Measurements from ENCODE around the gene TRIM67.

TRIM67 gene

DNA sequence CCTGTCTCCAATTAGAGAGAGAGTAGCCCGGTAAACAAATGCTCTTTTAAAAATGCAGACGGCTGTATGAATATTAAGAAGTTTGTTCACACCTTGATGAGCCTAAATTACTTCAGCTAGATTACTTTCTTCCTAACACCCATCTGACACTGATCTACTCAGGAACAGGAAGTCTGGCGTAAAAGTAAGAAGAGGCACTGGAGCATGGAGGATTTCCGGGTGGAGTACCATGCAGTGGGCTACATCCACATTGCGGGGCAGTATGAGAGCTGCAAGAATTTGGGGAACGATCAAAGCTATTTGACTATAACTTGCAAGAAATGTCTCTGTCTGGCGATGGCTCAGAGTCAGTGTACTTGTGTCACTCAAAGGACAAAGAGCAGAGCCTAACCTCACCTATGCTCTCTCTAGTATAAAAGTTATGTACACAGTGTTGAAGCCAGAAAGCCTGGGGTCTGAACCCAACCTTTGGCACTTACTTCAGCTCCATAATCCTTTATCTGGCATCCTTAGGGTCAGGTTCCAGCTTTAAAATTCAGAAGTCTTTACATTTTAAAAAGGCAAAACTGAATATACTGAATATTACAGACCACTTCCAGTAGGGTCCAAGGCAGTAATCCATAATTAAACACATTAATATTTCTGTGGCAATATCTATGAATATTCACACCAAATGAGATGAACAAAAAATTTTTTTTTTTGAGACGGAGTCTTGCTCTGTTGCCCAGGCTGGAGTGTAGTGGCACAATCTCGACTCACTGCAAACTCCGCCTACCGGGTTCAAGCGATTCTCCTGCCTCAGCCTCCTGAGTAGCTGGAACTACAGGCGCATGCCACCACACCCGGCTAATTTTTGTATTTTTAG, 71.2 kb downstream of the TRIM67 start:
- H3K9ac ChIP-seq (ENCODE audit: low read length): no peak overlapping the region
- no peaks in the 10 kb centered on the region for H3K9me3 ChIP-seq (ENCODE audit: control insufficient read depth, low read depth, low read length)
- no peak overlapping the region for H3K27ac ChIP-seq (ENCODE audit: low read length)
- no peak overlapping the region for H3K4me3 ChIP-seq (ENCODE audit: low read length)
- H3K27me3 ChIP-seq (ENCODE audit: control insufficient read depth, insufficient read depth, low read length): no peaks in the 10 kb centered on the region
- peaks cover 7% of the 10 kb centered on the region for H3K36me3 ChIP-seq (ENCODE audit: control insufficient read depth, low read depth, low read length)
- H3K4me1 ChIP-seq (ENCODE audit: control insufficient read depth, low read depth, low read length): no peaks in the 10 kb centered on the region

DNA sequence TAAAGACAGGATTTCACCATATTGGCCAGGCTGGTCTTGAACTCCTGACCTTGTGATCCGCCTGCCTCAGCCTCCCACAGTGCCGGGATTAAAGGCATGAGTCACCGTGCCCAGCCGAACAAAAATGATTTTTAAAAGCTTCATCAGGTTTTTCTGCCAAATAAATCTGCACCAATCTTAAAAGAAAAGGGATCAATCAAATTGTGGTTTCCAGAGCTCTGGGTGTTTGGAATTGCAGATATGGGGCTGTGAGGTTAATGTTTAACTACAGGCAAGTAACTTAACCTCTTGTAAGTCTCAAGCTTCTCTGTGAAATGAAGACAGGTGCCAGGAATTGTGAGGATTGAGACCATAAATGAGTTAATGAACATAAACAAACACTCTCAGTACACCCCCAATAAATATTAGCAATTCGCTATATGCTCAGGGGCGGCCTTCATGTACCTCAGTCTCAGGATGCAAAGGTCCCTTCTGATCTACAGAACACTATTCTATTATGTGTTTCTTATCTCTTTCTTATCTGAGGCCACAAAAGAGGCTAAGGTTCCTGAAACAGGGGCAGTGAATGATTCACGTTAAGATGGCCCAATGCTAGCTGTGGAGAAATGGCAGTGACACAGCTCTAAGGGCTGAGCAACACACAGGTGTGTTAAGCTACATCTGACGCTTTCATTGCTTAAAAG, 72.0 kb downstream of the TRIM67 start:
- H3K4me3 ChIP-seq (ENCODE audit: low read length): no peak overlapping the region
- H3K36me3 ChIP-seq (ENCODE audit: control insufficient read depth, low read depth, low read length): peaks cover 12% of the 10 kb centered on the region
- no peaks in the 10 kb centered on the region for H3K4me1 ChIP-seq (ENCODE audit: control insufficient read depth, low read depth, low read length)
- no peak overlapping the region for H3K9ac ChIP-seq (ENCODE audit: low read length)
- H3K27ac ChIP-seq (ENCODE audit: low read length): no peak overlapping the region
- no peaks in the 10 kb centered on the region for H3K9me3 ChIP-seq (ENCODE audit: control insufficient read depth, low read depth, low read length)
- no peaks in the 10 kb centered on the region for H3K27me3 ChIP-seq (ENCODE audit: control insufficient read depth, insufficient read depth, low read length)

DNA sequence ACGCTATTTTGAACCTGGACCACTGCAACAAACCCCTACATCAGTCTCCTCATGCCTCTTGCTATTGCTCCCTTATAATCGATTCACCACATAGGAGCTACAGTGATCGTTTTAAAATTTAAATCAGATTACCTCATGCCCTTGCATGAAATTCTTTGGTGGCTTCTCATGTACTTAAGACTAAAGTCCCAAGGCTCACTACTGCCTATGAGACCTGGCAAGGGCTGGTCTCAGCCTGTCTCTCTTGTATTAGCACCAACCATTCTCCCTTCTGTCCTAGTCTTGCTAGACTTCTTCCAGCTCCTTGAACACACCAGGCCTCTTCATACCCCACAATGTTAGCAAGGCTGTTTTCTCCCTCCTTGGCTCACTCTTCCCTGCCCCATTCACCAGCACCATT, 72.6 kb downstream of the TRIM67 start:
- Histone ChIP-seq H3K27me3 (ENCODE audit: control insufficient read depth, insufficient read depth, low read length) (no peaks in the 10 kb centered on the region), H3K36me3 (ENCODE audit: control insufficient read depth, low read depth, low read length) (peaks cover 12% of the 10 kb centered on the region), H3K4me1 (ENCODE audit: control insufficient read depth, low read depth, low read length) (no peaks in the 10 kb centered on the region), H3K4me3 (ENCODE audit: low read length) (no peak overlapping the region), H3K9ac (ENCODE audit: low read length) (no peak overlapping the region), H3K27ac (ENCODE audit: low read length) (no peak overlapping the region), H3K9me3 (ENCODE audit: control insufficient read depth, low read depth, low read length) (no peaks in the 10 kb centered on the region)

DNA sequence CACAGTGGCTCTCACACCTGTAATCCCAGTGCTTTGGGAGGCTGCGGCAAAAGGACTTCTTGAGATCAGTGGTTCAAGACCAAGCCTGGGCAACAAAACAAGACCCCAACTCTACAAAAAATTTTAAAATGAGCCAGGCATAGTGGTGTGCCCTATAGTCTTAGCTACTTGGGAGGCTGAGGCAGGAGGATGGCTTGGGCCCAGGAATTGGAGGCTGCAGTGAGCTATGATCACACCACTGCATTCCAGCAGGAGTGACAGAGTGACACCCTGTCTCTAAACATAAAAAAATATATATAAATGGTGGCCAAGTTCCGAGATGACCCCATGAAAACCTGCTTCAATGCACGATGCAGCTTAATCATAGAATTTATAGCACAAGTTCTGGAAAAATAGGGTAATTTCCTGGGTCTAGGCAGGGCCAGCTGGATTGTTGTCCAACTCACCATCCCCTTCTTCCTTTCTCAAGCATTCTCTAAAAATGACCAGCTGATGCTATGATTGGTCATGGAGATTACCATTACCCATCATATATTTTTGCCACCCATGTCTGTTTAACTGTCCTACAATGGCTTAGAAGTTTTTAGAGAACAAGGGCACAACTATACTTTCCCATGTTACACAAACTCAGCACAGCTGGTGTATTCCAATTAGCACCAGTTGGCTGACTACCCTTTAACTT, 73.8 kb downstream of the TRIM67 start:
- Histone ChIP-seq H3K27ac (ENCODE audit: low read length) (no peak overlapping the region), H3K9me3 (ENCODE audit: control insufficient read depth, low read depth, low read length) (no peaks in the 10 kb centered on the region), H3K4me1 (ENCODE audit: control insufficient read depth, low read depth, low read length) (no peaks in the 10 kb centered on the region), H3K27me3 (ENCODE audit: control insufficient read depth, insufficient read depth, low read length) (no peaks in the 10 kb centered on the region), H3K9ac (ENCODE audit: low read length) (no peak overlapping the region), H3K36me3 (ENCODE audit: control insufficient read depth, low read depth, low read length) (peaks cover 12% of the 10 kb centered on the region), H3K4me3 (ENCODE audit: low read length) (no peak overlapping the region)

DNA sequence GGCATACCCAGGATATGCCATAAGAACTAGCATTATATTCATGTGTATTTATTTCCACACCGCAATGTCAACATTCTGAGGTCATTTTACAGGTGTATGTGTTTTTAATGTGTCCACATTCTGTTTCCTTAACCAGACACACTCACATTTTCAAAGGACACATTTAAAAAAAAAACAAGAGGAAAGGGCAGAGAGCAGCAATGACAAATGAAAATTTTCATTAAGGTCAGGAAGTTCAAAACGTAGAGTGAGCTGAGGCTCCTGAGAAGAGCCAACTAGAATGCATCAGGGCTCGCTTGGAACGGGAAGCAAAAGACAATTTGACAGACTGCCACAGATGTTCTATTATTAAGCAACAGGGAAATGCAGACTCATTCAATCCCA, 74.3 kb downstream of the TRIM67 start:
- no peaks in the 10 kb centered on the region for H3K4me1 ChIP-seq (ENCODE audit: control insufficient read depth, low read depth, low read length)
- no peak overlapping the region for H3K4me3 ChIP-seq (ENCODE audit: low read length)
- no peaks in the 10 kb centered on the region for H3K27me3 ChIP-seq (ENCODE audit: control insufficient read depth, insufficient read depth, low read length)
- H3K27ac ChIP-seq (ENCODE audit: low read length): no peak overlapping the region
- peaks cover 12% of the 10 kb centered on the region for H3K36me3 ChIP-seq (ENCODE audit: control insufficient read depth, low read depth, low read length)
- no peak overlapping the region for H3K9ac ChIP-seq (ENCODE audit: low read length)
- no peaks in the 10 kb centered on the region for H3K9me3 ChIP-seq (ENCODE audit: control insufficient read depth, low read depth, low read length)

DNA sequence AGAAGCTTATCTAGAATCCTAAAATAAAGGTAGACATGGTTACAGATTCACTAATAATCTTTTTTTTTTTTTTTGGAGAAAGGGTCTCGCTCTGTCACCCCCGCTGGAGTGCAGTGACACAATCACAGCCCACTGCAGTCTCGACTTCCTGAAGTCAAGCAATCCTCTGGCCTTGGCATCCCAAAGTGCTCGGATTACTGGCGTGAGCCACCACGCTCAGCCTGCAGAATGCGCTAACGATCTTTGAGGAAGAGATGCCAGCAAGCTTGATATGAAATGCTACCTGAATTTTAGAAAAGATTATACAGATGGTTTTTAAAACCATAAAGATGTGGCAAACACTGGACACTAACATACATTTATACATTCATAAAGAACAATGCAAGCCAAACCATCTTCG, 75.1 kb downstream of the TRIM67 start:
- Histone ChIP-seq H3K4me3 (ENCODE audit: low read length) (no peak overlapping the region), H3K9ac (ENCODE audit: low read length) (no peak overlapping the region), H3K9me3 (ENCODE audit: control insufficient read depth, low read depth, low read length) (no peaks in the 10 kb centered on the region), H3K4me1 (ENCODE audit: control insufficient read depth, low read depth, low read length) (no peaks in the 10 kb centered on the region), H3K27me3 (ENCODE audit: control insufficient read depth, insufficient read depth, low read length) (no peaks in the 10 kb centered on the region), H3K27ac (ENCODE audit: low read length) (no peak overlapping the region), H3K36me3 (ENCODE audit: control insufficient read depth, low read depth, low read length) (peaks cover 12% of the 10 kb centered on the region)

DNA sequence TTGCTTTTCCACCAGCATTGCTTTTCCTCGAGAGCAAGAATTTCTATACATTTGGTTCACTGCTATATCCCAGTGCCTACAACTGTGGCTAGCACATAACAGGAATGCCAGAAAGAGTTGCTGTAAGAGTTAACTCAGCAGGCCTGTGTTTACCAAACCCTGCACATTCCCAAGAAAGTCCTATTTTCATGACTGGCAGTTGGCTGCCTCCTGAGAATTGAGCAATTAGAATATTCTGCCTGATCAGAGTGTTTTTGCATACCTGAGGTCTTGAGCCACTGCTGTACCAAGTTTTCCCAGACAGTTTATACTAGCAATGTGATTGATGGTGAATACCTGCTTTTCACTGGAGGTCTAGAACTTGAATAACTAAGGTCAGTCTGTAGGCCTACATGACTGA, 76.4 kb downstream of the TRIM67 start:
- Histone ChIP-seq H3K27me3 (ENCODE audit: control insufficient read depth, insufficient read depth, low read length) (no peaks in the 10 kb centered on the region), H3K36me3 (ENCODE audit: control insufficient read depth, low read depth, low read length) (peaks cover 12% of the 10 kb centered on the region), H3K4me3 (ENCODE audit: low read length) (no peak overlapping the region), H3K4me1 (ENCODE audit: control insufficient read depth, low read depth, low read length) (no peaks in the 10 kb centered on the region), H3K9me3 (ENCODE audit: control insufficient read depth, low read depth, low read length) (no peaks in the 10 kb centered on the region), H3K9ac (ENCODE audit: low read length) (no peak overlapping the region), H3K27ac (ENCODE audit: low read length) (no peak overlapping the region)

DNA sequence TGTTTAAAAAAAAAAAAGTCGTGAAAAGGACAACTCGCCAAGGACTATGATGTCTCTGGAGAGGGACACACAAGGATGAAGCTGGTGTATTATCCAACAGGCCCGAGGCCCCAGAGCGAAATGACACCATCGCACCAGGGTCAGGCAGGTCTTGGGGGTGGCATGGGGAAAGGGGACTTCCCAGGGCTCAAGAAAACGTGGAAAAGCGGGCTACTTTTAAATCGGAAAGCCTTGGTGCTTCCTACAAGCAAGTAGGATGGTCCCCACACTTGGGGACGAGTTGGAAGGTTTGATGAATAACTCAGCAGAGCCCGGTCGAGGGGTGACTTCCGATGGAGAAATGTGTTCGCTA, 78.6 kb downstream of the TRIM67 start:
- peak overlapping the region; percentile 80 for H3K9ac ChIP-seq (ENCODE audit: low read length)
- peak overlapping the region; percentile 97 for H3K4me3 ChIP-seq (ENCODE audit: low read length)
- no peak overlapping the region for H3K27ac ChIP-seq (ENCODE audit: low read length)
- H3K9me3 ChIP-seq (ENCODE audit: control insufficient read depth, low read depth, low read length): no peaks in the 10 kb centered on the region
- no peaks in the 10 kb centered on the region for H3K4me1 ChIP-seq (ENCODE audit: control insufficient read depth, low read depth, low read length)
- H3K36me3 ChIP-seq (ENCODE audit: control insufficient read depth, low read depth, low read length): peaks cover 12% of the 10 kb centered on the region
- H3K27me3 ChIP-seq (ENCODE audit: control insufficient read depth, insufficient read depth, low read length): no peaks in the 10 kb centered on the region

DNA sequence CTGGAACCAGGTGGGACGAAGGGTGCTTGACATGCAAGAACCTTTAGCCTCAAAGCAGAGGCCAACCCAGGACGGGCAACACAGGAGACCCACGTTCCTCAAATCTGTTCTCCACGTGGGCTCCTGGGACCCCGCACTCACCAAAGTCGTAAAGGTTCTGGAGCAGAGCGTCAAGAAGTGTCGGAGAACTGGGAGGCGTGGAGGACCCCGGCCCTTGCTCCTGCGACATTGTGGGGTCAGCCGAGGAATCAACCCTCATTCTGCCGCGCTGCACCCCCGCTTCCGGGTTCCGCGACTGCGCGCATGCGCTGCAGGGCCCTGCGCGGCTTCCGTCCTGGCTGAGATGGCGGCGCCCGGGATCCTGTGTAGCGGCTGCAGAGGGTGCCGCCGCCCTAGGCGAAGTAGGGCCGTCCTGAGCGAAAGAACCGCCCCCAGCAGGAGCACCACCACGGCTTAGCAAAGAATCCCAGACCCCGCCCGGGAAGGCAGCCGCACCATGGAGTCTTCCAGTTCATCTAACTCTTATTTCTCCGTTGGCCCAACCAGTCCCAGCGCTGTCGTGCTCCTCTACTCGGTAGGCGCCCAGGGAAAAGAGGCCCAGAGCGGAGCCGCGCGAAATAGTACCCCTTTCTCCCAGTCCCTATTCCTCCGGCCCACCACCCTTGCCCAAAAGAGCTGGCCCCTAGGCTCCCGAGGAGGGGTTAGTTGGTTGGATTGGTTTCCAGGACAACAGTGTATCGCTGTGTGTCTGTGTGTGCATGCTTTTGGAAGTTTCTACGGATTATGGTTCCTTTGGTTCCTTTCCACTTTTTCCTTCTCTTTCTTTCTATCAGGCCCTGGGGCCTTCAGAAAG, 79.3 kb downstream of the TRIM67 start, which contains the start of gene GNPAT:
TSS of gene GNPAT (plus strand) at position 330 of the 853 bp plus-strand sequence. CDS start at position 497, 167 bp downstream.
- Histone ChIP-seq H3K36me3 (ENCODE audit: control insufficient read depth, low read depth, low read length) (peaks cover 12% of the 10 kb centered on the region), H3K27me3 (ENCODE audit: control insufficient read depth, insufficient read depth, low read length) (no peaks in the 10 kb centered on the region), H3K9ac (ENCODE audit: low read length) (peak within 1 kb of the TSS; percentile 80), H3K9me3 (ENCODE audit: control insufficient read depth, low read depth, low read length) (no peaks in the 10 kb centered on the region), H3K27ac (ENCODE audit: low read length) (peak within 1 kb of the TSS; percentile 52), H3K4me1 (ENCODE audit: control insufficient read depth, low read depth, low read length) (no peaks in the 10 kb centered on the region), H3K4me3 (ENCODE audit: low read length) (peak within 1 kb of the TSS; percentile 97)

DNA sequence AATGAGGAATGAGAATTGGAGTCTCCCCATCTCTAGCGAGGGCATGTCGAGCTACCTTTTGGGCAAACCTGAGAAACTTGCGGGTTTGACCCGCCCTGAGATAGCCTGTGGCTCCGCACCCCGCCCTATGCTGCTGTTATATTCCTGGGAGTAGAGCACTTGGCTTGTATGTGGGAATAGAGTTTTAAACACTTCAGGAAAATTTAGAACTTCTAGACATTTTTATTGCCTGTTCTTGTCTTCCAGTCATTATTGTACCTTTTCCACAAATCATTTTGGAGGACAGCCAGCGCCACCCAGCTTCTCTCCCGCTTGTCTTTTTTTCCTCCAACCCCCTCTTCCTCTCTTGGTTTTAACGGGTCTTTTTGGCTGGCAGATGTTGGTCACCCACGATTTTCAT, 79.9 kb downstream of the TRIM67 start:
- Histone ChIP-seq H3K4me3 (ENCODE audit: low read length) (peak overlapping the region; percentile 97), H3K27me3 (ENCODE audit: control insufficient read depth, insufficient read depth, low read length) (no peaks in the 10 kb centered on the region), H3K9me3 (ENCODE audit: control insufficient read depth, low read depth, low read length) (no peaks in the 10 kb centered on the region), H3K9ac (ENCODE audit: low read length) (peak overlapping the region; percentile 80), H3K27ac (ENCODE audit: low read length) (peak overlapping the region; percentile 52), H3K4me1 (ENCODE audit: control insufficient read depth, low read depth, low read length) (no peaks in the 10 kb centered on the region), H3K36me3 (ENCODE audit: control insufficient read depth, low read depth, low read length) (peaks cover 12% of the 10 kb centered on the region)

Data from iPS-18a (cell line).